Measurements from ENCODE around the gene TBC1D21. TPM values are rescaled to one million over a fixed set of nuclear protein-coding genes. Genes with fewer than 3 reads are reported as not detected.

TBC1D21 gene
- total and polyA plus RNA-seq, 2 of the 8 experiments (the other 6 are each of a cell fraction or from before 2014, with no cell fraction given), result not detected

DNA sequence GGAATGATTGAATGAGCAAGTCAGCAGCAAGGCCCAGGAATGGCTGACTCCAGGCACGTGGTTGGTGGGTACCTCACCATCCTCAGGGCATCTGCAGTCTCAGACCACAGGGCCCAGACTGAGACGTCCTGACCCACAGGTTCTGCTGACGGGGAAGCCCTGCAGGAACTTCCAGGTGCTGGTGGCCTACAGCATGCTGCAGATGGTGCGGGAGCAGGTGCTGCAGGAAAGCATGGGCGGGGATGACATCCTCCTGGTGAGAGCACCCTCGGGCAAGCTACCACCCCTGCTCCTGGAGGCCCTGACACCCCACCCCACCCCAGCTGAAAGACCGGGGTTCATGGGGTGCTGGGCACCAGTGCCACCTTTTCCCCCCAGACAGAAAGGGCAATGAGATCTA is 14.1 kb downstream of the TBC1D21 start:
- Histone ChIP-seq H3K4me1 (replicated peaks in 1 of 4; ENCODE audit: control insufficient read depth in 3 of 4, insufficient read depth in 4 of 4, low read length in 3 of 4) (no peaks in the 10 kb centered on the region; a peak in 1 of 7 replicates), H4K5ac (ENCODE audit: insufficient read length, low read depth, low read length) (no peak overlapping the region), H3K23me2 (ENCODE audit: low read depth, low read length) (no peaks in the 10 kb centered on the region), H2AFZ (ENCODE audit: low read length) (no peak overlapping the region), H2BK120ac (replicated peaks; ENCODE audit: low read depth, low read length) (no peak overlapping the region), H3K36me3 (ENCODE audit: control insufficient read depth in 2 of 4, insufficient read depth in 4 of 4, low read length in 3 of 4) (no peaks in the 10 kb centered on the region), H3K79me2 (ENCODE audit: control insufficient read depth in 1 of 2, insufficient read depth in 2 of 2, low read length in 2 of 2) (no peaks in the 10 kb centered on the region), H3K9ac (replicated peaks in 1 of 4; ENCODE audit: extremely low read depth in 1 of 4, low read depth in 3 of 4, low read length in 3 of 4) (no peak overlapping the region), H3K27ac (ENCODE audit: low read depth, low read length) (no peak overlapping the region), H2BK20ac (ENCODE audit: low read length) (no peak overlapping the region), H3K14ac (ENCODE audit: insufficient read length) (no peak overlapping the region), H3K18ac (ENCODE audit: extremely low read depth, low read length) (no peak overlapping the region), H3K4me3 (ENCODE audit: extremely low read depth in 1 of 4, insufficient read depth in 2 of 4, low read depth in 3 of 4, low read length in 4 of 4) (no peak overlapping the region), H2BK5ac (ENCODE audit: low read depth, low read length) (no peak overlapping the region), H2BK15ac (ENCODE audit: low read length) (no peak overlapping the region), H4K8ac (ENCODE audit: extremely low read depth, insufficient read depth, low read length) (no peak overlapping the region), H3K79me1 (ENCODE audit: low read depth, low read length) (no peaks in the 10 kb centered on the region), H4K91ac (replicated peaks; ENCODE audit: insufficient read length, low read length) (no peak overlapping the region), H4K20me1 (replicated peaks in 1 of 2; ENCODE audit: control insufficient read depth in 1 of 2, insufficient read depth in 2 of 2, low read length in 2 of 2) (no peaks in the 10 kb centered on the region), H3K4ac (replicated peaks; ENCODE audit: insufficient read length, low read depth, low read length) (no peak overlapping the region), H3K9me3 (ENCODE audit: insufficient read depth in 2 of 2, low read depth in 1 of 2, low read length in 1 of 2) (no peaks in the 10 kb centered on the region), H3K4me2 (ENCODE audit: insufficient read depth in 1 of 2, low read depth in 2 of 2, low read length in 2 of 2) (no peak overlapping the region), H3K27me3 (replicated peaks in 1 of 4; ENCODE audit: control insufficient read depth in 3 of 4, extremely low read depth in 1 of 4, insufficient read depth in 3 of 4, low read length in 3 of 4) (no peaks in the 10 kb centered on the region; a peak in 1 of 7 replicates), H3K23ac (ENCODE audit: insufficient read length) (no peak overlapping the region), H3K56ac (replicated peaks; ENCODE audit: insufficient read length, low read depth, low read length) (no peak overlapping the region), H2BK12ac (ENCODE audit: low read depth, low read length) (no peak overlapping the region), H2AK5ac (ENCODE audit: low read depth, low read length) (no peak overlapping the region)
- ChIA-PET POLR2A (ENCODE audit: partially characterized antibody) (no interaction called here), CTCF (ENCODE audit: partially characterized antibody) (interaction anchor here (0.7 to 4.8 kb wide), 8 partner anchors 10 to 60 kb away, joined by 3 to 31 read pairs (median 4); partner anchors contain the start of gene TBC1D21)
- 88% methylated on average over 4 of the region's 7 CpGs; no CpG with 5 or more reads in 1 of the 2 experiments for WGBS, 2 experiments (ENCODE audit: extremely low coverage in 1 of 2, insufficient coverage in 1 of 2, insufficient read length in 1 of 2, insufficient replicate concordance in 2 of 2, low coverage in 1 of 2, low lambda C conversion rate in 2 of 2, missing lambda C conversion rate in 1 of 2)
- DNase-seq (ENCODE audit: low read depth in 1 of 2, low spot score in 2 of 2) (no peak), FAIRE-seq (no peak)

Measured in H1 (cell line).